B cell (primary cell): ENCODE measurements around the gene C17orf67.

ENCODE experiments used
- EZH2 ChIP-seq: IDR thresholded peaks from 2 replicates; pipeline ENCODE4 v1.6.1; 2012; ENCODE audit warnings: borderline replicate concordance, low read depth, mild to moderate bottlenecking, moderate library complexity, low read length; ENCODE audit not compliant: insufficient read depth, poor library complexity, severe bottlenecking
- TF ChIP-seq, protein P1 (sequence below): fragments of 200-600 bp; IDR thresholded peaks from one replicate; pipeline ENCODE4 v1.8.0; 2022; ENCODE audit warnings: antibody characterized with exemption, mild to moderate bottlenecking

DNA sequence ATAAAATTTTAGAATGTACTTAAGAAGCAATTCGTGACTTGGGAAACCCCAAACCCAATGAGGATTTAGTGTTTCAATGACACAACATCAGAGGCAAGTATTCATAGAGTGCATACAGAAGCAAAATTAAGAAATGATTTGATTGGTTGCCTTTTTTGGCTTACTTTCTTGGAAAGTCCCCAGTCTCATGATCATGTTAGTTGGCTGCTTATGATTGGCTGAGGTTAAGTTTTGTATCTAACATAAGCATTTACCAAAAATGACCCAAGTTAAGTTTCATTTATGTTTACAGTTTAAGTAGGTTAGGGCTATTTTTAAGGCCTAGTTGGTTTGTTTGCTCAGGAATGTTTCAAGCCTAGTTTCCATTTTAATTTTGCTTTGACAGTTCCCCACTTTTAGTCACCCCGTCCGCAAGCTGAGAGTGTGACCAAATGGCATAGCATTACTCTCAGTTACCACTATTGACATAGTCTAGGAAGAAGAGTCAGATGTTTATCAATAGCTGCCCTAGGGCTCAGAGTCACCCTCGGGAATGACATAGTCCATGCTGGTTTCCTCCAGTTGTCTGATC, 36.4 kb upstream of the C17orf67 start:
- TF ChIP-seq, protein P1, sequence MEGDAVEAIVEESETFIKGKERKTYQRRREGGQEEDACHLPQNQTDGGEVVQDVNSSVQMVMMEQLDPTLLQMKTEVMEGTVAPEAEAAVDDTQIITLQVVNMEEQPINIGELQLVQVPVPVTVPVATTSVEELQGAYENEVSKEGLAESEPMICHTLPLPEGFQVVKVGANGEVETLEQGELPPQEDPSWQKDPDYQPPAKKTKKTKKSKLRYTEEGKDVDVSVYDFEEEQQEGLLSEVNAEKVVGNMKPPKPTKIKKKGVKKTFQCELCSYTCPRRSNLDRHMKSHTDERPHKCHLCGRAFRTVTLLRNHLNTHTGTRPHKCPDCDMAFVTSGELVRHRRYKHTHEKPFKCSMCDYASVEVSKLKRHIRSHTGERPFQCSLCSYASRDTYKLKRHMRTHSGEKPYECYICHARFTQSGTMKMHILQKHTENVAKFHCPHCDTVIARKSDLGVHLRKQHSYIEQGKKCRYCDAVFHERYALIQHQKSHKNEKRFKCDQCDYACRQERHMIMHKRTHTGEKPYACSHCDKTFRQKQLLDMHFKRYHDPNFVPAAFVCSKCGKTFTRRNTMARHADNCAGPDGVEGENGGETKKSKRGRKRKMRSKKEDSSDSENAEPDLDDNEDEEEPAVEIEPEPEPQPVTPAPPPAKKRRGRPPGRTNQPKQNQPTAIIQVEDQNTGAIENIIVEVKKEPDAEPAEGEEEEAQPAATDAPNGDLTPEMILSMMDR, result no peak
- TF ChIP-seq EZH2, result no peak
